Measurements from ENCODE around the gene THSD1.

DNA sequence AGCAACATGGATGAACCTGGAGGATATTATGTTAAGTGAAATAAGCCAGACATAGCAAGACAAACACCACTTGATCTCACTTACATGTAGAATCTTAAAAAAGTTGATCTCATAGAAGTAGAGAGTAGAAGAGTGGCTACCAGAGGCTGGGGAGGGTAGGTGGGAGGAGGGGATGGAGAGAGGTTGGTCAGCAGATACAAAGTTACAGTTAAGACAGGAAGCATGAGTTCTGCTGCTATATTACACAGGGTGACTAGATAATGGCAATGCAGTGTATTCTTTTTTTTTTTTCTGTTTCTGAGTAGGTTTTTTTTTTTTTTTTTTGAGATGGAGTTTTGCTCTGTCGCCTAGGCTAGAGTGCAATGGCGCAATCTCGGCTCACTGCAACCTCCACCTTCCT, 15.2 kb upstream of the THSD1 start:
- no peak for TF ChIP-seq YY1 (IDR thresholded peaks at IDR 0.05; ENCODE audit: insufficient read depth, insufficient read length)
- TF ChIP-seq ZNF274 (IDR thresholded peaks at IDR 0.05; ENCODE audit: low read depth, low read length), result no peak
- no peak for TF ChIP-seq SUZ12 (IDR thresholded peaks at IDR 0.05; ENCODE audit: extremely low read depth, insufficient read depth, insufficient read length)

All from NT2/D1 (cell line).